AG04450 (cell line): Measurements from ENCODE around the gene XKR7. TPM values are rescaled to one million over a fixed set of nuclear protein-coding genes. Genes with fewer than 3 reads are reported as not detected.

Experiments used
- CTCF ChIA-PET: fragments of 300-600, 350-600 bp; formaldehyde crosslinking; extraction: SDS; loops from one replicate; lab custom pipeline; 2022; ENCODE audit warnings: antibody characterized with exemption, inconsistent platforms; lab: Charles Lee
- POLR2A ChIA-PET: fragments of 350-600 bp; formaldehyde crosslinking; extraction: SDS; loops from one replicate; lab custom pipeline; 2021; ENCODE audit warnings: antibody characterized with exemption, inconsistent platforms; lab: Yijun Ruan, JAX
- DNase-seq: peaks from one replicate; pipeline ENCODE4 v3.0.0-alpha.2; 2011; ENCODE audit warnings: low read depth, low spot score
- H3K27ac ChIP-seq: one replicate; pipeline ENCODE4 v1.5.1; 2012; ENCODE audit warnings: low read depth, low read length, control low read depth
- H3K27me3 ChIP-seq: one replicate; pipeline ENCODE4 v1.6.0; 2012; ENCODE audit warnings: low read length; ENCODE audit not compliant: control insufficient read depth, insufficient read depth
- H3K4me3 ChIP-seq: 2 replicates; pipeline ENCODE4 v1.5.1; 2011; ENCODE audit warnings: mild to moderate bottlenecking, low read depth, low read length, control low read depth
- H3K9me3 ChIP-seq: 2 replicates; pipeline ENCODE4 v1.5.1; 2012; ENCODE audit warnings: low read length; ENCODE audit not compliant: control insufficient read depth, insufficient read depth
- polyA plus RNA-seq: library from polyadenylated mRNA; depleted of rRNA; stranded (reverse); fragments of >200 nt; gene quantifications from 2 replicates; pipeline ENCODE4 v1.2.3, GENCODE V29; 2011
- TF ChIP-seq, protein P1 (sequence below): IDR thresholded peaks from 2 replicates; pipeline ENCODE4 v1.5.1; 2011; ENCODE audit warnings: low read depth, low read length, control low read depth, inconsistent platforms

XKR7 gene
- polyA plus RNA-seq, 1 experiment: not detected

DNA sequence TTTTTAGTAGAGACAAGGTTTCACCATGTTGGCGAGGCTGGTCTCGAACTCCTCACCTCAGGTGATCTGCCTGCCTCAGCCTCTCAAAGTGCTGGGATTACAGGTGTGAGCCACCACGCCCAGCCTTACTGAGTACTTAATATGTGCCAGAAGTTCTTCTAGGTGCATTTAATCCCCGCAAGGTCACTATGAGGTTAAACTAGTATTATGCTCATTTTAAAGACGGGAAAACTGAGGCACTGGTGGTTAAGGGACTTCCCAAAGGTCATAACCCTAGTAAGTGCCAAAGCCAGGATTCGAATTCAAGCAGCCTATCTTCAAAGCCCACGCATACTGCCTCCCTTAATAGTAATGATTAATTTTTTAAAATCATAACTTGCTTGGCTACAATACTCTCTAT, 41.6 kb downstream of the XKR7 start:
- Histone ChIP-seq H3K9me3 (no peaks in the 10 kb centered on the region), H3K27me3 (peaks cover 20% of the 10 kb centered on the region), H3K4me3 (no peak overlapping the region), H3K27ac (no peak overlapping the region)
- ChIA-PET POLR2A (interaction anchor here (0.5 kb wide), 1 partner anchor 59 kb away, joined by 6 read pairs; no protein-coding TSS in a partner anchor), CTCF (no interaction called here)
- TF ChIP-seq, protein P1, sequence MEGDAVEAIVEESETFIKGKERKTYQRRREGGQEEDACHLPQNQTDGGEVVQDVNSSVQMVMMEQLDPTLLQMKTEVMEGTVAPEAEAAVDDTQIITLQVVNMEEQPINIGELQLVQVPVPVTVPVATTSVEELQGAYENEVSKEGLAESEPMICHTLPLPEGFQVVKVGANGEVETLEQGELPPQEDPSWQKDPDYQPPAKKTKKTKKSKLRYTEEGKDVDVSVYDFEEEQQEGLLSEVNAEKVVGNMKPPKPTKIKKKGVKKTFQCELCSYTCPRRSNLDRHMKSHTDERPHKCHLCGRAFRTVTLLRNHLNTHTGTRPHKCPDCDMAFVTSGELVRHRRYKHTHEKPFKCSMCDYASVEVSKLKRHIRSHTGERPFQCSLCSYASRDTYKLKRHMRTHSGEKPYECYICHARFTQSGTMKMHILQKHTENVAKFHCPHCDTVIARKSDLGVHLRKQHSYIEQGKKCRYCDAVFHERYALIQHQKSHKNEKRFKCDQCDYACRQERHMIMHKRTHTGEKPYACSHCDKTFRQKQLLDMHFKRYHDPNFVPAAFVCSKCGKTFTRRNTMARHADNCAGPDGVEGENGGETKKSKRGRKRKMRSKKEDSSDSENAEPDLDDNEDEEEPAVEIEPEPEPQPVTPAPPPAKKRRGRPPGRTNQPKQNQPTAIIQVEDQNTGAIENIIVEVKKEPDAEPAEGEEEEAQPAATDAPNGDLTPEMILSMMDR: no peak
- DNase-seq: no peak

- ChIA-PET POLR2A (interaction anchor here (0.5 kb wide), 1 partner anchor 59 kb away, joined by 6 read pairs; no protein-coding TSS in a partner anchor), CTCF (no interaction called here)
- DNase-seq: no peak
- TF ChIP-seq, protein P1: no peak
- H3K4me3 ChIP-seq: no peak within 1 kb of the TSS
- H3K9me3 ChIP-seq: no peaks in the 10 kb centered on the region
- H3K27me3 ChIP-seq: peaks cover 24% of the 10 kb centered on the region
- H3K27ac ChIP-seq: no peak within 1 kb of the TSS
Measured at GRCh38 chr20:32010101-32010500, 42.1 kb downstream of the XKR7 start, which contains the start of gene CCM2L. CCM2L (plus strand) TSS chr20:32010438; CDS start chr20:32010455, 17 bp downstream.

DNA sequence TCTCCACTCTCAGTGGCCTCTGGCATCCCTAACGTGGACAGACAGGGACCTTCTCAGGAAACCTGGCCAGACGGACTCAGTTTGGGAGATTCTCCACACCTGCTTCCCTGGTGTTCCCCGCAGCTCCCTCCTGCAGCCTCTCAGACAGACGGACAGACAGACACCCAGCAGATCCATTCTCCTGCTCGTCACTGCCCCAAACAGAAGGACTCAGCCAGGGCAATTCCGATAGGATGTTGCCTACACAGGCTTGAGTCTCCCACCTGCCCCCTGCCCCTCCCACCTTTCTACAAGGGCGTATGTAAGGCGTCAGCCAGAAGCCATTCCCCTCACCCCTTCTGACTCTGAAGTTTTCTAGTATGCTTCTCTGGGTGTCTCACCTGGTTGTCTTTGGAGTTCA, 42.7 kb downstream of the XKR7 start:
- H3K27me3 ChIP-seq: peaks cover 25% of the 10 kb centered on the region
- CTCF ChIA-PET: no interaction called here
- H3K27ac ChIP-seq: no peak overlapping the region
- POLR2A ChIA-PET: no interaction called here
- no peak overlapping the region for H3K4me3 ChIP-seq
- TF ChIP-seq, protein P1: no peak
- H3K9me3 ChIP-seq: no peaks in the 10 kb centered on the region
- no peak for DNase-seq

DNA sequence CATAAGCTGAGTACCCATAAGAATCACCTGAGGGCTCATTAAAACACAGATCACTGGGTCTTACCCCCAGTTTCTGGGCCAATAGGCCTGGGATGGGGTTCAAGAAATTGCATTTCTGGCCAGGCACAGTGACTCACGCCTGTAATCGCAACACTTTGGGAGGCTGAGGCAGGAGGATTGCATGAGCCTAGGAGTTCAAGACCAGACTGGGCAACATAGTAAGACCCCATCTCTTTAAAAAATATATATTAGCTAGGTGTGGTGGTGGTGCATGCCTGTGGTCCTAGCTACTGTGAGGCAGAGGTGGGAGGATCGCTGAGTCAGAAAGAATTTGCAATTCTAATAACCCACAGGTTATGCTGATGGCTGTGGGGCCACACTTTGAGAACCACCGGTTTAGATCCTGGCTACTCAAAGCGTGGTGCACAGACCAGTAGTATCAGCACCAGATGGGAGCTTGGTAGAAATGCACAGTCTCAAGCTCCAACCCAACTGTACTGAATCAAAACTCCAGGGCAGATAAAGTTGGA, 44.3 kb downstream of the XKR7 start:
- CTCF ChIA-PET: interaction anchor here (2.5 kb wide), 1 partner anchor 19 kb away, joined by 11 read pairs; no protein-coding TSS in a partner anchor
- no peaks in the 10 kb centered on the region for H3K9me3 ChIP-seq
- DNase-seq: no peak
- no peak overlapping the region for H3K4me3 ChIP-seq
- TF ChIP-seq, protein P1: no peak
- H3K27me3 ChIP-seq: peaks cover 23% of the 10 kb centered on the region
- POLR2A ChIA-PET: interaction anchor here (0.6 kb wide), 1 partner anchor 51 kb away, joined by 3 read pairs; no protein-coding TSS in a partner anchor
- no peak overlapping the region for H3K27ac ChIP-seq

GRCh38 chr20:32013326-32013725, 45.4 kb downstream of the XKR7 start:
- CTCF ChIA-PET: interaction anchor here (2.5 kb wide), 1 partner anchor 18 kb away, joined by 11 read pairs; no protein-coding TSS in a partner anchor
- TF ChIP-seq, protein P1: no peak
- Histone ChIP-seq H3K27me3 (peaks cover 28% of the 10 kb centered on the region), H3K27ac (no peak overlapping the region), H3K9me3 (no peaks in the 10 kb centered on the region), H3K4me3 (no peak overlapping the region)
- POLR2A ChIA-PET: no interaction called here
- no peak for DNase-seq
